Esophagus muscularis mucosa (tissue), 4 donors: ENCODE results near the gene MEF2C.

ENCODE experiments used
- CTCF ChIP-seq, 3 experiments: fragments of 200-600 bp in 2 of 3; fragments of 450-650 bp in 1 of 3; sonication (generic) in 2 of 3; IDR thresholded peaks; one replicate each; pipeline ENCODE4 v1.5.1; 2017 to 2019; ENCODE audit warnings: antibody characterized with exemption in 3 of 3, mild to moderate bottlenecking in 2 of 3, moderate library complexity in 1 of 3
- EP300 ChIP-seq: sonication (generic); formaldehyde crosslinking; IDR thresholded peaks from one replicate; pipeline ENCODE4 v1.6.1; 2017; ENCODE audit warnings: antibody characterized with exemption
- POLR2A ChIP-seq: fragments of 450-650 bp; IDR thresholded peaks from one replicate; pipeline ENCODE4 v1.6.1; 2017; ENCODE audit warnings: antibody characterized with exemption, moderate library complexity, mild to moderate bottlenecking, low read depth
- POLR2AphosphoS5 ChIP-seq, 2 donors: sonication (generic); formaldehyde crosslinking; IDR thresholded peaks; one replicate each; pipeline ENCODE4 v1.6.1; 2017; ENCODE audit warnings: antibody characterized with exemption in 2 of 2

DNA sequence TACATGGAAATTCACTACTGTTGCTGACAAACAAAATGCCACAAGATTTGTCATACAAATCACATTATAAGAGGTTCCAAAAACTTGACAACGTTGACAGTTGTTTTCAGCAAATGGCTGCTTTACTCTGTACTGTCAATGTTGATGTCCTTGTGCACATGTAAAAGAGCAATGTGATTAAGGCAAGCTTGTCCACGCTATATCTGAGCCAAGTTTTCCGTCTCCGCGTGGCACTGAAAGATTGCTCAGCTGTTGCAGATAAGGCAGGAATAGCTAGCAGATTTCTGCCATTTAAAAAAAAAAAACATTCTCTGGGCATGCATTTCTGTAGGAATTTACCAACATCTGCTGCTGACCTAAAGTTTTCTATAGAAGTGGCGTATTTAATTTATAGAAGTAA, 46.4 kb upstream of the MEF2C start:
- TF ChIP-seq CTCF (IDR thresholded peaks at IDR 0.05) (no peak), POLR2A (no peak), EP300 (no peak), POLR2AphosphoS5 (IDR thresholded peaks at IDR 0.05) (no peak)
